Gastrocnemius medialis (tissue), 4 donors: ENCODE measurements around the gene PLXNA1. TPM values are rescaled to one million over a fixed set of nuclear protein-coding genes. Genes with fewer than 3 reads are reported as not detected.

ENCODE experiments used
- ATAC-seq, 2 donors: fragments of 150-250 bp; one replicate each; pipeline ENCODE4 v1.9.1; 2016
- DNase-seq, 2 donors: peaks; one replicate each; pipeline ENCODE4 v3.0.0-alpha.2; 2019
- H3K27ac ChIP-seq, 4 donors: fragments of 200-600 bp; sonication (generic); 1 replicate in 1 of 4; 2 replicates in 3 of 4; pipeline ENCODE4 v1.5.1; 2016 to 2018; ENCODE audit warnings: mild to moderate bottlenecking in 2 of 4, moderate library complexity in 1 of 4
- H3K27me3 ChIP-seq, 3 donors: fragments of 200-600 bp; sonication (generic) in 2 of 3; 1 replicate in 1 of 3; 2 replicates in 2 of 3; pipeline versions ENCODE4 v1.5.1 to v1.6.0; 2016 to 2019; ENCODE audit warnings: mild to moderate bottlenecking in 1 of 3, moderate library complexity in 1 of 3
- H3K36me3 ChIP-seq, 2 donors: fragments of 200-600 bp; sonication (generic) in 1 of 2; one replicate each; pipeline ENCODE4 v1.5.1; 2017 to 2018
- H3K4me1 ChIP-seq, 2 donors: fragments of 200-600 bp; sonication (generic) in 1 of 2; one replicate each; pipeline ENCODE4 v1.5.1; 2016 to 2017; ENCODE audit warnings: mild to moderate bottlenecking in 2 of 2
- H3K4me3 ChIP-seq, 4 donors: fragments of 200-600 bp; sonication (generic) in 3 of 4; 1 replicate in 1 of 4; 2 replicates in 3 of 4; pipeline ENCODE4 v1.5.1; 2016 to 2019; ENCODE audit warnings: mild to moderate bottlenecking in 2 of 4
- H3K9me3 ChIP-seq, 3 donors: fragments of 200-600 bp; sonication (generic) in 2 of 3; 1 replicate in 1 of 3; 2 replicates in 2 of 3; pipeline ENCODE4 v1.5.1; 2016 to 2019
- CTCF ChIP-seq, 5 experiments: fragments of 450-650 bp in 3 of 5; fragments of 200-600 bp in 2 of 5; sonication (generic) in 2 of 5; IDR thresholded peaks in 4 of 5; conservative IDR thresholded peaks in 1 of 5; 1 replicate in 4 of 5; 2 replicates in 1 of 5; pipeline ENCODE4 v1.5.1; 2016 to 2019; ENCODE audit warnings: antibody characterized with exemption in 5 of 5, mild to moderate bottlenecking in 3 of 5, moderate library complexity in 3 of 5
- POLR2A ChIP-seq, 2 donors: fragments of 450-650 bp; IDR thresholded peaks; one replicate each; pipeline ENCODE4 v1.6.1; 2017; ENCODE audit warnings: antibody characterized with exemption in 2 of 2, mild to moderate bottlenecking in 2 of 2, moderate library complexity in 2 of 2
- in situ Hi-C, 4 donors: fragments of 200-750 bp; cut with MboI; loops; one replicate each; pipeline versions ENCODE4 v1.15.0 to v1.8.0; 2017; ENCODE audit warnings: low sequenced_read_pairs in 4 of 4
- intact Hi-C: fragments of 100-400 bp; cut with DNase I; formaldehyde crosslinking; loops from one replicate; pipeline ENCODE4 v1.15.1; 2023; ENCODE audit warnings: low total_unique reads
- total RNA-seq, 4 donors: library from RNA; depleted of rRNA; stranded (reverse); fragments of >200 nt; gene quantifications; one replicate each; pipeline versions ENCODE4 v1.1.0 to v1.2.3, GENCODE V29; 2016

PLXNA1 gene
- total RNA-seq, 4 donors from 2014 or later = 12.7 to 27.9 (median 19.5) TPM

GRCh38 chr3:127031845-127032244 is 48.9 kb downstream of the PLXNA1 start:
- ATAC-seq (no peak), DNase-seq (no peak)
- no peaks in the 10 kb centered on the region for H3K4me1 ChIP-seq
- no peaks in the 10 kb centered on the region for H3K9me3 ChIP-seq
- H3K36me3 ChIP-seq = peaks cover 0 to 35% of the 10 kb centered on the region in 2 donors
- no peak for TF ChIP-seq CTCF (IDR thresholded peaks at IDR 0.05 in 4 of 5, conservative IDR thresholded peaks at IDR 0.05 in 1 of 5)
- no peak for TF ChIP-seq POLR2A (IDR thresholded peaks at IDR 0.05)
- no peak overlapping the region for H3K4me3 ChIP-seq
- H3K27ac ChIP-seq = no peak overlapping the region
- no peaks in the 10 kb centered on the region for H3K27me3 ChIP-seq
- in situ Hi-C loops (no loop called here), intact Hi-C loops (no loop called here)

- H3K4me1 ChIP-seq = no peaks in the 10 kb centered on the region
- H3K27me3 ChIP-seq = no peaks in the 10 kb centered on the region
- H3K36me3 ChIP-seq = peaks cover 0 to 35% of the 10 kb centered on the region in 2 donors
Measured at GRCh38 chr3:127032296-127032990, 49.5 kb downstream of the PLXNA1 start.

More at GRCh38 chr3:127032296-127032990, 49.5 kb downstream of the PLXNA1 start:
- in situ Hi-C loops = no loop called here
- intact Hi-C loops = no loop called here
- Histone ChIP-seq H3K4me3 (no peak overlapping the region), H3K9me3 (no peaks in the 10 kb centered on the region), H3K27ac (no peak overlapping the region)
- ATAC-seq = no peak
- DNase-seq = no peak
- TF ChIP-seq POLR2A (IDR thresholded peaks at IDR 0.05) = no peak
- TF ChIP-seq CTCF (IDR thresholded peaks at IDR 0.05 in 4 of 5, conservative IDR thresholded peaks at IDR 0.05 in 1 of 5) = no peak

Other genes starting within 250 kb of the PLXNA1 start
- gene PRR23E, start 210.0 kb downstream of the PLXNA1 start, total RNA-seq = not detected